HepG2 (cell line): ENCODE data around the gene CTBP1. TPM values are rescaled to one million over a fixed set of nuclear protein-coding genes. Genes with fewer than 3 reads are reported as not detected.

Experiments used
- GPN1 ChIP-seq: sonication (generic); formaldehyde crosslinking; IDR thresholded peaks from 2 replicates; pipeline ENCODE4 v1.5.1; 2020; ENCODE audit warnings: missing genetic modification reagents, borderline replicate concordance
- JUN ChIP-seq: sonication (generic); formaldehyde crosslinking; IDR thresholded peaks from 2 replicates; pipeline ENCODE4 v1.4.0; 2020; ENCODE audit warnings: mild to moderate bottlenecking, missing genetic modification reagents
- KDM2A ChIP-seq: sonication (generic); formaldehyde crosslinking; IDR thresholded peaks from 2 replicates; pipeline ENCODE4 v1.4.0; 2020; ENCODE audit warnings: low read depth, missing genetic modification reagents, borderline replicate concordance
- RCOR2 ChIP-seq: IDR thresholded peaks from 2 replicates; pipeline ENCODE4 v1.6.1; 2016; ENCODE audit warnings: missing biosample characterization, missing genetic modification reagents
- ZNF496 ChIP-seq: sonication (generic); formaldehyde crosslinking; IDR thresholded peaks from 2 replicates; pipeline ENCODE4 v1.8.1; 2023; ENCODE audit warnings: mild to moderate bottlenecking, moderate library complexity, missing genetic modification reagents; ENCODE audit not compliant: insufficient replicate concordance
- polyA plus RNA-seq, 8 experiments: library from polyadenylated mRNA; depleted of rRNA in 3 of 8; stranded (reverse) in 7 of 8; unstranded in 1 of 8; fragments of >200 nt; fragmentation: Illumina TruSeq in 4 of 8; extraction: Trizol in 4 of 8; gene quantifications; 2 replicates each; pipeline versions ENCODE4 v1.2.1 to v1.2.3, GENCODE V29; 2011 to 2016; ENCODE audit warnings: low read depth in 4 of 8, missing spikeins in 1 of 8, mixed read lengths in 1 of 8; ENCODE audit not compliant: insufficient read depth in 1 of 8
- total RNA-seq, 5 experiments: library from RNA; depleted of rRNA; stranded (reverse); fragments of >200 nt; fragmentation: Illumina TruSeq; extraction: Trizol; gene quantifications; 2 replicates each; pipeline ENCODE4 v1.2.3, GENCODE V29; 2016; ENCODE audit warnings: low read depth in 1 of 5
- TF ChIP-seq, protein P1 (sequence below): sonication (generic); formaldehyde crosslinking; IDR thresholded peaks from 2 replicates; pipeline ENCODE4 v1.4.0; 2020; ENCODE audit warnings: mild to moderate bottlenecking, missing genetic modification reagents
- TF ChIP-seq, protein P2 (sequence below): sonication (generic); formaldehyde crosslinking; IDR thresholded peaks from 2 replicates; pipeline ENCODE4 v1.8.1; 2023; ENCODE audit warnings: mild to moderate bottlenecking, missing genetic modification reagents, borderline replicate concordance
- TF ChIP-seq, protein P3 (sequence below): sonication (generic); formaldehyde crosslinking; IDR thresholded peaks from 2 replicates; pipeline ENCODE4 v1.9.0; 2021; ENCODE audit warnings: missing genetic modification reagents, borderline replicate concordance
- TF ChIP-seq, protein P4 (sequence below): sonication (generic); formaldehyde crosslinking; IDR thresholded peaks from 2 replicates; pipeline ENCODE4 v1.4.0; 2020; ENCODE audit warnings: mild to moderate bottlenecking, missing genetic modification reagents, borderline replicate concordance

Gene CTBP1
- total and polyA plus RNA-seq, 2 of the 13 experiments (the other 11 are each of a cell fraction or from before 2014, with no cell fraction given), result 78.5 to 112 TPM

DNA sequence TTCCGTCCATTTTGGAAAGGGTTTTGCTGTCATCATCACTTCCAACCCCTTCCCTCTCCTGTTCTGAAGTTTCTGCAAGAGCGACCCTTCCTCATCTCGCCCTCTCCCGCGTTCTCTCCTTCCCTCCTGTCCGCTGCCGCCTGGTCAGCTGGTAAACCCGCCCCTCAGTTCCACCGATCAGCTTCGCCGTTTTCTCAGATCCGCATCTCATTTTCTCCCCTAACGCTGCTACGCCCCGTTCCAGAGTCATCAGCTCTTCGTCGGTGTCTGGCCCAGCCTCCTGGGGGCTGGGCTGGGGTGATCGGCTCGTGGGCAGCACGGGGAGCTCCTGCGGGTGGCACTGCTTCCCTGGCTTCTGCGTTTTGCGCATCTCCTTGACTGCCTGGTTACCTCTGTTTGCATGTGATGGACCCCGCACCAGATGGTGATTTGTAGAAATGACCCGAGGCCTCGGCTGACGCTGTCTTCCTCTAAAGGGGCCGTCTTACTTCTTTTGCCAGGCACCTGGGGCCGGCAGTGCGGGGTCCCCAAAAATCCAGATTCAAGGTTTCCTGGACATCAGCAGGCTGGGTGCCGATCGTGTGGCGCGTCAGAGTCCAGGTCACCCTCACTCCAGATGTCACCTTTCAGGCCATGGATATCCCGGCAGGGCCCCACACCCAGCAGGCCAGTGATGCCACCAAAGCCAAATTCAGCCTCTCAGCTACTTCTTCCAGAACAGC is 13.4 kb downstream of the CTBP1 start (continued):
- TF ChIP-seq, protein P1, sequence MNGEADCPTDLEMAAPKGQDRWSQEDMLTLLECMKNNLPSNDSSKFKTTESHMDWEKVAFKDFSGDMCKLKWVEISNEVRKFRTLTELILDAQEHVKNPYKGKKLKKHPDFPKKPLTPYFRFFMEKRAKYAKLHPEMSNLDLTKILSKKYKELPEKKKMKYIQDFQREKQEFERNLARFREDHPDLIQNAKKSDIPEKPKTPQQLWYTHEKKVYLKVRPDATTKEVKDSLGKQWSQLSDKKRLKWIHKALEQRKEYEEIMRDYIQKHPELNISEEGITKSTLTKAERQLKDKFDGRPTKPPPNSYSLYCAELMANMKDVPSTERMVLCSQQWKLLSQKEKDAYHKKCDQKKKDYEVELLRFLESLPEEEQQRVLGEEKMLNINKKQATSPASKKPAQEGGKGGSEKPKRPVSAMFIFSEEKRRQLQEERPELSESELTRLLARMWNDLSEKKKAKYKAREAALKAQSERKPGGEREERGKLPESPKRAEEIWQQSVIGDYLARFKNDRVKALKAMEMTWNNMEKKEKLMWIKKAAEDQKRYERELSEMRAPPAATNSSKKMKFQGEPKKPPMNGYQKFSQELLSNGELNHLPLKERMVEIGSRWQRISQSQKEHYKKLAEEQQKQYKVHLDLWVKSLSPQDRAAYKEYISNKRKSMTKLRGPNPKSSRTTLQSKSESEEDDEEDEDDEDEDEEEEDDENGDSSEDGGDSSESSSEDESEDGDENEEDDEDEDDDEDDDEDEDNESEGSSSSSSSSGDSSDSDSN (CRISPR knock-in tag), result no peak
- TF ChIP-seq GPN1 (CRISPR knock-in tag), result no peak
- TF ChIP-seq, protein P2, sequence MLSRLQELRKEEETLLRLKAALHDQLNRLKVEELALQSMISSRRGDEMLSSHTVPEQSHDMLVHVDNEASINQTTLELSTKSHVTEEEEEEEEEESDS (CRISPR knock-in tag), result no peak
- TF ChIP-seq, protein P3, sequence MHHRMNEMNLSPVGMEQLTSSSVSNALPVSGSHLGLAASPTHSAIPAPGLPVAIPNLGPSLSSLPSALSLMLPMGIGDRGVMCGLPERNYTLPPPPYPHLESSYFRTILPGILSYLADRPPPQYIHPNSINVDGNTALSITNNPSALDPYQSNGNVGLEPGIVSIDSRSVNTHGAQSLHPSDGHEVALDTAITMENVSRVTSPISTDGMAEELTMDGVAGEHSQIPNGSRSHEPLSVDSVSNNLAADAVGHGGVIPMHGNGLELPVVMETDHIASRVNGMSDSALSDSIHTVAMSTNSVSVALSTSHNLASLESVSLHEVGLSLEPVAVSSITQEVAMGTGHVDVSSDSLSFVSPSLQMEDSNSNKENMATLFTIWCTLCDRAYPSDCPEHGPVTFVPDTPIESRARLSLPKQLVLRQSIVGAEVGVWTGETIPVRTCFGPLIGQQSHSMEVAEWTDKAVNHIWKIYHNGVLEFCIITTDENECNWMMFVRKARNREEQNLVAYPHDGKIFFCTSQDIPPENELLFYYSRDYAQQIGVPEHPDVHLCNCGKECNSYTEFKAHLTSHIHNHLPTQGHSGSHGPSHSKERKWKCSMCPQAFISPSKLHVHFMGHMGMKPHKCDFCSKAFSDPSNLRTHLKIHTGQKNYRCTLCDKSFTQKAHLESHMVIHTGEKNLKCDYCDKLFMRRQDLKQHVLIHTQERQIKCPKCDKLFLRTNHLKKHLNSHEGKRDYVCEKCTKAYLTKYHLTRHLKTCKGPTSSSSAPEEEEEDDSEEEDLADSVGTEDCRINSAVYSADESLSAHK (CRISPR knock-in tag), result no peak
- TF ChIP-seq, protein P4, sequence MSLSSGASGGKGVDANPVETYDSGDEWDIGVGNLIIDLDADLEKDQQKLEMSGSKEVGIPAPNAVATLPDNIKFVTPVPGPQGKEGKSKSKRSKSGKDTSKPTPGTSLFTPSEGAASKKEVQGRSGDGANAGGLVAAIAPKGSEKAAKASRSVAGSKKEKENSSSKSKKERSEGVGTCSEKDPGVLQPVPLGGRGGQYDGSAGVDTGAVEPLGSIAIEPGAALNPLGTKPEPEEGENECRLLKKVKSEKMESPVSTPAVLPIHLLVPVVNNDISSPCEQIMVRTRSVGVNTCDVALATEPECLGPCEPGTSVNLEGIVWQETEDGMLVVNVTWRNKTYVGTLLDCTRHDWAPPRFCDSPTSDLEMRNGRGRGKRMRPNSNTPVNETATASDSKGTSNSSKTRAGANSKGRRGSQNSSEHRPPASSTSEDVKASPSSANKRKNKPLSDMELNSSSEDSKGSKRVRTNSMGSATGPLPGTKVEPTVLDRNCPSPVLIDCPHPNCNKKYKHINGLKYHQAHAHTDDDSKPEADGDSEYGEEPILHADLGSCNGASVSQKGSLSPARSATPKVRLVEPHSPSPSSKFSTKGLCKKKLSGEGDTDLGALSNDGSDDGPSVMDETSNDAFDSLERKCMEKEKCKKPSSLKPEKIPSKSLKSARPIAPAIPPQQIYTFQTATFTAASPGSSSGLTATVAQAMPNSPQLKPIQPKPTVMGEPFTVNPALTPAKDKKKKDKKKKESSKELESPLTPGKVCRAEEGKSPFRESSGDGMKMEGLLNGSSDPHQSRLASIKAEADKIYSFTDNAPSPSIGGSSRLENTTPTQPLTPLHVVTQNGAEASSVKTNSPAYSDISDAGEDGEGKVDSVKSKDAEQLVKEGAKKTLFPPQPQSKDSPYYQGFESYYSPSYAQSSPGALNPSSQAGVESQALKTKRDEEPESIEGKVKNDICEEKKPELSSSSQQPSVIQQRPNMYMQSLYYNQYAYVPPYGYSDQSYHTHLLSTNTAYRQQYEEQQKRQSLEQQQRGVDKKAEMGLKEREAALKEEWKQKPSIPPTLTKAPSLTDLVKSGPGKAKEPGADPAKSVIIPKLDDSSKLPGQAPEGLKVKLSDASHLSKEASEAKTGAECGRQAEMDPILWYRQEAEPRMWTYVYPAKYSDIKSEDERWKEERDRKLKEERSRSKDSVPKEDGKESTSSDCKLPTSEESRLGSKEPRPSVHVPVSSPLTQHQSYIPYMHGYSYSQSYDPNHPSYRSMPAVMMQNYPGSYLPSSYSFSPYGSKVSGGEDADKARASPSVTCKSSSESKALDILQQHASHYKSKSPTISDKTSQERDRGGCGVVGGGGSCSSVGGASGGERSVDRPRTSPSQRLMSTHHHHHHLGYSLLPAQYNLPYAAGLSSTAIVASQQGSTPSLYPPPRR (CRISPR knock-in tag), result no peak
- no peak for TF ChIP-seq KDM2A (CRISPR knock-in tag)
- TF ChIP-seq ZNF496 (CRISPR knock-in tag), result no peak
- TF ChIP-seq JUN, result no peak
- no peak for TF ChIP-seq RCOR2 (CRISPR knock-in tag)
